ENCODE data around the gene DPRX. TPM values are rescaled to one million over a fixed set of nuclear protein-coding genes. Genes with fewer than 3 reads are reported as not detected.

DPRX gene
- total RNA-seq, 1 donor from 2014 or later: not detected

DNA sequence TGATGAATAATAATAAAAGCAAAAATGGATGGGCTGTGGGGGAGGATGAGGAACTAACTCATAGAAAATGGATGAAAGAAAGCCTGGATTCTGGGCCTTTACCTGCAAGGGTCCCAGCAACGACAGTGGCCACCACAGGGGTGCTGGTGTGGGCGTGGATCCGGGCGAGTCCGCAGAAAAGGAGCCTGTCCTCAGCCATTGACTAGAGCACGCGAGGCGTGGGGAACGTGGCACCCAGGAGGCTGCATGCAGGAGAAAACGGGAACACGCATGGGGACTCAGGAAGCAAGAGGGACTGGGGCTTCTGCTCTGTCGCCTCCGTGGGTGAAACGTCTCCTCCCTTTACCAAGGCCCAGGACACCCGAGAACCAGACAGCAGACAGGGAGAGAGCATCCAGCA is 25.8 kb upstream of the DPRX start:
- H3K27ac Mint-ChIP-seq (ENCODE audit: unreplicated experiment): no peak overlapping the region
- no peaks in the 10 kb centered on the region for H3K27me3 ChIP-seq (ENCODE audit: insufficient read depth, low read length)
- no peaks in the 10 kb centered on the region for H3K4me1 Mint-ChIP-seq (ENCODE audit: low read depth, unreplicated experiment)
- no peaks in the 10 kb centered on the region for H3K4me1 ChIP-seq (ENCODE audit: insufficient read depth, low read length)
- no peaks in the 10 kb centered on the region for H3K36me3 ChIP-seq (ENCODE audit: insufficient read depth, low read length)
- H3K4me3 ChIP-seq (ENCODE audit: insufficient read depth, low read depth, low read length): no peak overlapping the region
- no peaks in the 10 kb centered on the region for H3K27me3 Mint-ChIP-seq (ENCODE audit: low read depth, unreplicated experiment)
- peaks cover 10% of the 10 kb centered on the region for H3K9me3 ChIP-seq (ENCODE audit: insufficient read depth, low read depth, low read length)
- no peak for TF ChIP-seq EZH2 (IDR thresholded peaks at IDR 0.05; ENCODE audit: insufficient read depth, low read length)
- no peaks in the 10 kb centered on the region for H3K79me2 ChIP-seq (ENCODE audit: insufficient read depth, low read length)
- peaks cover 2% of the 10 kb centered on the region for H3K9me3 Mint-ChIP-seq (ENCODE audit: unreplicated experiment)
- no peaks in the 10 kb centered on the region for H4K20me1 ChIP-seq (ENCODE audit: insufficient read depth, low read length)
- H2AFZ ChIP-seq (ENCODE audit: low read depth, low read length): no peak overlapping the region
- no peak overlapping the region for H3K4me2 ChIP-seq (ENCODE audit: low read length)
- H3K36me3 Mint-ChIP-seq (ENCODE audit: low read depth, unreplicated experiment): no peaks in the 10 kb centered on the region
- H3K9ac ChIP-seq (ENCODE audit: low read length): no peak overlapping the region
- no peak overlapping the region for H3K4me3 Mint-ChIP-seq (ENCODE audit: unreplicated experiment)
- H3K27ac ChIP-seq (ENCODE audit: low read depth, low read length): no peak overlapping the region
- FAIRE-seq (no peak), DNase-seq (ENCODE audit: low read depth) (no peak)

DNA sequence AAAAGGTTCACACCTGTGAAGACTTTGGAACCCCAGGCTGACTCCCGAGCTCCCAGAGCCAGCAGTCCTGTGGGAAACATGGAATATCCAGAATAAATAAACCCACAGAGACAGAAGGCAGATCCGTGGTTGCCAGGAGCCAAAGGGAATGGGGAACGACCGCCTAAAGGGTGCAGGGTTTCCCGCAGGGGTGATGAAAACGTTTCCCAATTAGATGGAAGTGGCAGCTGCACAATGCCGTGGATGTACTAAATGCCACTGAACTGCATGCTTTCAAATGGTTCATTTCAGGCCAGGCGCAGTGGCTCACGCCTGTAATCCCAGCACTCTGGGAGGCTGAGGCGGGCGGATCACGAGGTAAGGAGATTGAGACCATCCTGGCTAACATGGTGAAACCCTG is 23.4 kb upstream of the DPRX start:
- DNase-seq (ENCODE audit: low read depth): no peak
- no peak for FAIRE-seq
- no peak overlapping the region for H3K27ac Mint-ChIP-seq (ENCODE audit: unreplicated experiment)
- H3K9me3 ChIP-seq (ENCODE audit: insufficient read depth, low read depth, low read length): peaks cover 10% of the 10 kb centered on the region
- no peaks in the 10 kb centered on the region for H3K9me3 Mint-ChIP-seq (ENCODE audit: unreplicated experiment)
- H3K4me2 ChIP-seq (ENCODE audit: low read length): no peak overlapping the region
- no peak overlapping the region for H3K9ac ChIP-seq (ENCODE audit: low read length)
- H3K79me2 ChIP-seq (ENCODE audit: insufficient read depth, low read length): no peaks in the 10 kb centered on the region
- no peaks in the 10 kb centered on the region for H3K27me3 ChIP-seq (ENCODE audit: insufficient read depth, low read length)
- H3K4me1 Mint-ChIP-seq (ENCODE audit: low read depth, unreplicated experiment): no peaks in the 10 kb centered on the region
- H4K20me1 ChIP-seq (ENCODE audit: insufficient read depth, low read length): no peaks in the 10 kb centered on the region
- H3K4me3 ChIP-seq (ENCODE audit: insufficient read depth, low read depth, low read length): no peak overlapping the region
- no peak overlapping the region for H2AFZ ChIP-seq (ENCODE audit: low read depth, low read length)
- no peak overlapping the region for H3K4me3 Mint-ChIP-seq (ENCODE audit: unreplicated experiment)
- no peaks in the 10 kb centered on the region for H3K36me3 ChIP-seq (ENCODE audit: insufficient read depth, low read length)
- no peaks in the 10 kb centered on the region for H3K27me3 Mint-ChIP-seq (ENCODE audit: low read depth, unreplicated experiment)
- H3K27ac ChIP-seq (ENCODE audit: low read depth, low read length): no peak overlapping the region
- TF ChIP-seq EZH2 (IDR thresholded peaks at IDR 0.05; ENCODE audit: insufficient read depth, low read length): no peak
- TF ChIP-seq, protein P1, sequence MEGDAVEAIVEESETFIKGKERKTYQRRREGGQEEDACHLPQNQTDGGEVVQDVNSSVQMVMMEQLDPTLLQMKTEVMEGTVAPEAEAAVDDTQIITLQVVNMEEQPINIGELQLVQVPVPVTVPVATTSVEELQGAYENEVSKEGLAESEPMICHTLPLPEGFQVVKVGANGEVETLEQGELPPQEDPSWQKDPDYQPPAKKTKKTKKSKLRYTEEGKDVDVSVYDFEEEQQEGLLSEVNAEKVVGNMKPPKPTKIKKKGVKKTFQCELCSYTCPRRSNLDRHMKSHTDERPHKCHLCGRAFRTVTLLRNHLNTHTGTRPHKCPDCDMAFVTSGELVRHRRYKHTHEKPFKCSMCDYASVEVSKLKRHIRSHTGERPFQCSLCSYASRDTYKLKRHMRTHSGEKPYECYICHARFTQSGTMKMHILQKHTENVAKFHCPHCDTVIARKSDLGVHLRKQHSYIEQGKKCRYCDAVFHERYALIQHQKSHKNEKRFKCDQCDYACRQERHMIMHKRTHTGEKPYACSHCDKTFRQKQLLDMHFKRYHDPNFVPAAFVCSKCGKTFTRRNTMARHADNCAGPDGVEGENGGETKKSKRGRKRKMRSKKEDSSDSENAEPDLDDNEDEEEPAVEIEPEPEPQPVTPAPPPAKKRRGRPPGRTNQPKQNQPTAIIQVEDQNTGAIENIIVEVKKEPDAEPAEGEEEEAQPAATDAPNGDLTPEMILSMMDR (IDR thresholded peaks at IDR 0.05; ENCODE audit: insufficient read depth, low read depth, low read length): no peak
- H3K36me3 Mint-ChIP-seq (ENCODE audit: low read depth, unreplicated experiment): no peaks in the 10 kb centered on the region
- no peaks in the 10 kb centered on the region for H3K4me1 ChIP-seq (ENCODE audit: insufficient read depth, low read length)

DNA sequence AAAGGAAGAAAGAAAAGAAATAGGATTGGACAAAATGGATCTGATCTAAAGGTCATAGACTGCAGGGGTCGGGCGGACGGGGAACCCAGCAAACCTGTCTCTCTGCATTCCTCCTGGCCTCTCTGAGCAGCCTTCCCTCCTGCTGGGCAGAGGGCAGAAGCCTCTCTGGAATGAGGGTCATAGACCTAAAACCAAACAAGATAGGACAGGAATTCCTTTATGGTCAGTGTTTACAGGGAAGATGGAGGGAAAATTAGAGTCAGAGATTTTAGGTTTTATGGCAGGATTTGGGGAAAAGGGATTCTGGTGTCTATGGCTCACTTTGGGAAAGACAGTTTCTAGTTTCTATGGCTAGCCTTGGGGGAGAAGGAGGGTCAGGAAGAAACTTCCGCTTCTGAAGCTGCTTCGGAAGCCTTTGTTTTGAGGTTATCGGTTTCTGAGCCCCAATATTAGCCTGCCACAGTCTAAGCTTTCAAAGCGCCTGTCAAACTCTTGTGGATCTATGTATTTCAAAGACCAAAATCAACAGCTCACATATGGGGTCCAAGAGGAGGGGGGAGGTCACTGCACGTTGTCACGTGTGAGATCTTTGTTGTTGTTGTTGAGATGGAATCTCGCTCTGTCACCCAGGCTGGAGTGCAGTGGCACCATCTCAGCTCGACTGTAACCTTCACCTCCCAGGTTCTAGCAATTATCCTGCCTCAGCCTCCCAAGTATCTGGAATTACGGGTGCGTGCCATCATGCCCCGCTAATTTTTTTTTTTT is 18.9 kb upstream of the DPRX start:
- no peak overlapping the region for H3K27ac Mint-ChIP-seq (ENCODE audit: unreplicated experiment)
- Histone ChIP-seq H2AFZ (ENCODE audit: low read depth, low read length) (no peak overlapping the region), H3K27ac (ENCODE audit: low read depth, low read length) (no peak overlapping the region), H3K27me3 (ENCODE audit: insufficient read depth, low read length) (no peaks in the 10 kb centered on the region), H3K9me3 (ENCODE audit: insufficient read depth, low read depth, low read length) (peaks cover 3% of the 10 kb centered on the region), H3K36me3 (ENCODE audit: insufficient read depth, low read length) (no peaks in the 10 kb centered on the region), H3K9ac (ENCODE audit: low read length) (no peak overlapping the region), H3K4me1 (ENCODE audit: insufficient read depth, low read length) (no peaks in the 10 kb centered on the region), H3K4me3 (ENCODE audit: insufficient read depth, low read depth, low read length) (no peak overlapping the region), H4K20me1 (ENCODE audit: insufficient read depth, low read length) (no peaks in the 10 kb centered on the region), H3K4me2 (ENCODE audit: low read length) (no peak overlapping the region), H3K79me2 (ENCODE audit: insufficient read depth, low read length) (no peaks in the 10 kb centered on the region)
- no peaks in the 10 kb centered on the region for H3K4me1 Mint-ChIP-seq (ENCODE audit: low read depth, unreplicated experiment)
- H3K9me3 Mint-ChIP-seq (ENCODE audit: unreplicated experiment): peaks cover 2% of the 10 kb centered on the region
- no peak for FAIRE-seq
- H3K4me3 Mint-ChIP-seq (ENCODE audit: unreplicated experiment): no peak overlapping the region
- DNase-seq (ENCODE audit: low read depth): no peak
- TF ChIP-seq, protein P1 (IDR thresholded peaks at IDR 0.05; ENCODE audit: insufficient read depth, low read depth, low read length): no peak
- no peak for TF ChIP-seq EZH2 (IDR thresholded peaks at IDR 0.05; ENCODE audit: insufficient read depth, low read length)
- no peaks in the 10 kb centered on the region for H3K36me3 Mint-ChIP-seq (ENCODE audit: low read depth, unreplicated experiment)
- H3K27me3 Mint-ChIP-seq (ENCODE audit: low read depth, unreplicated experiment): no peaks in the 10 kb centered on the region

All from astrocyte (in vitro differentiated cells and primary cell).